ENCODE results near the gene CYSLTR2.
"Not testable (repeated sequence)": the region's sequence is repeated elsewhere in the genome, so short reads cannot be mapped to it uniquely, and the experiment has no call there.

Gene CYSLTR2

GRCh38 chr13:48644951-48645350 lies 8.8 kb upstream of the CYSLTR2 start:
- DNase-seq (ENCODE audit: low read depth in 2 of 2) = no peak

GRCh38 chr13:48645845-48646244 lies 7.9 kb upstream of the CYSLTR2 start:
- DNase-seq (ENCODE audit: low read depth in 2 of 2) = no peak

- DNase-seq (ENCODE audit: low read depth in 2 of 2) = no peak
Observed at GRCh38 chr13:48646791-48647190, 6.9 kb upstream of the CYSLTR2 start.

GRCh38 chr13:48647625-48648024 lies 6.1 kb upstream of the CYSLTR2 start:
- no peak for DNase-seq (ENCODE audit: low read depth in 2 of 2)

- no peak for DNase-seq (ENCODE audit: low read depth in 2 of 2)
Observed at GRCh38 chr13:48648446-48648845, 5.3 kb upstream of the CYSLTR2 start.

GRCh38 chr13:48652851-48653471 lies 768 bp upstream of the CYSLTR2 start:
- DNase-seq (ENCODE audit: low read depth in 2 of 2) = no peak

GRCh38 chr13:48654511-48654910 lies 782 bp downstream of the CYSLTR2 start:
- DNase-seq (ENCODE audit: low read depth in 2 of 2) = no peak

GRCh38 chr13:48655291-48655690 lies 1.6 kb downstream of the CYSLTR2 start:
- no peak for DNase-seq (ENCODE audit: low read depth in 2 of 2)

- no peak for DNase-seq (ENCODE audit: low read depth in 2 of 2)
Observed at GRCh38 chr13:48656608-48657007, 2.9 kb downstream of the CYSLTR2 start.

GRCh38 chr13:48660361-48661076 lies 6.8 kb downstream of the CYSLTR2 start:
- no peak for DNase-seq (ENCODE audit: low read depth in 2 of 2)

- DNase-seq (ENCODE audit: low read depth in 2 of 2) = no peak
Observed at GRCh38 chr13:48661107-48661506, 7.4 kb downstream of the CYSLTR2 start.

GRCh38 chr13:48662226-48662625 lies 8.5 kb downstream of the CYSLTR2 start:
- DNase-seq (ENCODE audit: low read depth in 2 of 2) = no peak

- no peak for DNase-seq (ENCODE audit: low read depth in 2 of 2)
Observed at GRCh38 chr13:48667136-48667535, 13.4 kb downstream of the CYSLTR2 start.

GRCh38 chr13:48671421-48671820 lies 17.7 kb downstream of the CYSLTR2 start:
- not testable (repeated sequence) for DNase-seq (ENCODE audit: low read depth in 2 of 2)

- DNase-seq (ENCODE audit: low read depth in 2 of 2) = no peak
Observed at GRCh38 chr13:48675247-48675646, 21.5 kb downstream of the CYSLTR2 start.

- no peak for DNase-seq (ENCODE audit: low read depth in 2 of 2)
Observed at GRCh38 chr13:48678316-48678715, 24.6 kb downstream of the CYSLTR2 start.

GRCh38 chr13:48679941-48680680 lies 26.4 kb downstream of the CYSLTR2 start:
- DNase-seq (ENCODE audit: low read depth in 2 of 2) = no peak

- no peak for DNase-seq (ENCODE audit: low read depth in 2 of 2)
Observed at GRCh38 chr13:48680756-48681392, 27.1 kb downstream of the CYSLTR2 start.

GRCh38 chr13:48681905-48682304 lies 28.2 kb downstream of the CYSLTR2 start:
- no peak for DNase-seq (ENCODE audit: low read depth in 2 of 2)

- DNase-seq (ENCODE audit: low read depth in 2 of 2) = no peak
Observed at GRCh38 chr13:48682436-48682835, 28.7 kb downstream of the CYSLTR2 start.

- no peak for DNase-seq (ENCODE audit: low read depth in 2 of 2)
Observed at GRCh38 chr13:48686636-48687210, 33.0 kb downstream of the CYSLTR2 start.

GRCh38 chr13:48687249-48687648 lies 33.5 kb downstream of the CYSLTR2 start:
- DNase-seq (ENCODE audit: low read depth in 2 of 2) = no peak
